ENCODE data around the gene MYO5B. TPM values are rescaled to one million over a fixed set of nuclear protein-coding genes. Genes with fewer than 3 reads are reported as not detected.
"Not testable (repeated sequence)": the region's sequence is repeated elsewhere in the genome, so short reads cannot be mapped to it uniquely, and the experiment has no call there.

MYO5B gene
- total RNA-seq, 4 donors from 2014 or later: 0.29 to 14.7 (median 1.2) TPM

DNA sequence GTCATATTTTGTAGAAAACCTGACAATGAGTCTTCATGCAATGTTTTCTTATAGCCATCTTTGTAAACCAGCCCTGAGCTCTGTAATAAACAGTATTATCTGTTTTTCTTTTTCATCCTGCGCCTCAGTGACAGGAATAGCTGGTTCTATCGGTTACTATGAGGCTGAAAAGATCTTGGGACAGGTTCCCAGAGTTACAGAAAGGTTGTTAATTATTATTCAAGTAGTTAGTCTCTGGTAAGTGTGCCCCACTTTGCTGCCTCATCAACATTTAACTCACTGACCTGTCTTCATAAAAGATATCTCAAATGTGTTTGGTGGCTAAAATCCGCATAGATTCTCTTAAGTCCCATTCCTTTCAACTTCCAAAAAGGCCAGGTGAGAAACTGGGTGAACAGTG is 400.2 kb downstream of the MYO5B start:
- H3K27ac ChIP-seq: no peak overlapping the region
- no peaks in the 10 kb centered on the region for H3K27me3 ChIP-seq
- no peaks in the 10 kb centered on the region for H3K4me1 ChIP-seq
- no peaks in the 10 kb centered on the region for H3K36me3 ChIP-seq
- TF ChIP-seq POLR2A (IDR thresholded peaks at IDR 0.05): no peak
- TF ChIP-seq, protein P1, sequence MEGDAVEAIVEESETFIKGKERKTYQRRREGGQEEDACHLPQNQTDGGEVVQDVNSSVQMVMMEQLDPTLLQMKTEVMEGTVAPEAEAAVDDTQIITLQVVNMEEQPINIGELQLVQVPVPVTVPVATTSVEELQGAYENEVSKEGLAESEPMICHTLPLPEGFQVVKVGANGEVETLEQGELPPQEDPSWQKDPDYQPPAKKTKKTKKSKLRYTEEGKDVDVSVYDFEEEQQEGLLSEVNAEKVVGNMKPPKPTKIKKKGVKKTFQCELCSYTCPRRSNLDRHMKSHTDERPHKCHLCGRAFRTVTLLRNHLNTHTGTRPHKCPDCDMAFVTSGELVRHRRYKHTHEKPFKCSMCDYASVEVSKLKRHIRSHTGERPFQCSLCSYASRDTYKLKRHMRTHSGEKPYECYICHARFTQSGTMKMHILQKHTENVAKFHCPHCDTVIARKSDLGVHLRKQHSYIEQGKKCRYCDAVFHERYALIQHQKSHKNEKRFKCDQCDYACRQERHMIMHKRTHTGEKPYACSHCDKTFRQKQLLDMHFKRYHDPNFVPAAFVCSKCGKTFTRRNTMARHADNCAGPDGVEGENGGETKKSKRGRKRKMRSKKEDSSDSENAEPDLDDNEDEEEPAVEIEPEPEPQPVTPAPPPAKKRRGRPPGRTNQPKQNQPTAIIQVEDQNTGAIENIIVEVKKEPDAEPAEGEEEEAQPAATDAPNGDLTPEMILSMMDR (IDR thresholded peaks at IDR 0.05): no peak
- H3K4me3 ChIP-seq: no peak overlapping the region
- intact Hi-C loops (cut with DNase I; ENCODE audit: low total_unique reads): no loop called here
- no peak for DNase-seq
- no peaks in the 10 kb centered on the region for H3K9me3 ChIP-seq

DNA sequence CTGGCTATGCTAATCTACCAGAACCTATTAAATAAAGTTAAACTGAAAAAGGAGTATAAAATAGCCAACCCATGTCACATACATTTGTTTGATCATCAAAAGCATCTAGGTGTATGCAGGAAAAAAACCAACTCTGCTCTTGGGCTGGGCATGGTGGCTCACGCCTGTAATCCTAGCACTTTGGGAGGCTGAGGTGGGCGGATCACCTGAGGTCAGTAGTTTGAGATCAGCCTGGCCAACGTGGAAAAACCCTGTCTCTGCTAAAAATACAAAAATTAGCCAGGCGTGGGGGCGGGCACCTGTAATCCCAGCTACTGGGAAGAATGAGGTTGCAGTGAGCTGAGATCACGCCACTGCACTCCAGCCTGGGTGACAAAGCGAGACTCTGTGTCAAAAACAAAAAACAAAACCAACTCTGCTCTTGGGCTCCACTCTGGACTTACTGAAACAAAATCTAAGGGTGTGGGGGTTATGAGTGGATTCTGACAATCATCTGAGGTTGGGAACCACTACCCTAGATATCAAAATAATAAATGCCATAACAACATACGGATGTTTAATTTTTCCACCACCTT is 405.3 kb downstream of the MYO5B start:
- intact Hi-C loops (cut with DNase I; ENCODE audit: low total_unique reads); H3K36me3 ChIP-seq: not testable (repeated sequence)

DNA sequence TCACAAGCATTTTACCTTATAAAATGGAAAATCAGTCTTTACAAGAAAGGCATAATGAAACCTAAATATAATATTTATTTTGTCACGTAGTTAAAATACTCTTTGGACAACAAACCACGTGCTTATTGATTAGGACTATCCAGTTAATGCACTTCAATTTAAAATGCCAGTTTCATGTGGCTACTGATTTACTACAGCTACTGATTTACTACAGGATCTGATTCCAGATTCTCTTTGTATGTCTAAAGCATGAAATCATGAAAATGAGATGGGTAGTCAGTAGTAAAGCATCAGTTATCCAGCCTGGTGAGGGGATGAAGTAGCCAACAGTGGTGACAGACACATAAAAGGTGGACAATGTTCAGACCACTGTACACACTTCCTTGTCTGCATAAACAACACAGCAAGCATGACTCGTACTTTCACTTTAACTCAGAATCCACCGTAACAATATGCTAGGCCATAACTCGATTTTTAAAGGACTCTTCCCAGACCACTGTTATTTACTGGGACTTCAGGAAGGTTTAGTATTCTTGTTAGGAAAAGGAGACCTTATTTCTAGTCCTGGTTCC is 406.5 kb downstream of the MYO5B start:
- DNase-seq: no peak
- Histone ChIP-seq H3K27ac (no peak overlapping the region), H3K27me3 (no peaks in the 10 kb centered on the region), H3K4me3 (no peak overlapping the region), H3K36me3 (no peaks in the 10 kb centered on the region), H3K4me1 (no peaks in the 10 kb centered on the region), H3K9me3 (no peaks in the 10 kb centered on the region)
- intact Hi-C loops (cut with DNase I; ENCODE audit: low total_unique reads): no loop called here
- TF ChIP-seq, protein P1 (IDR thresholded peaks at IDR 0.05): no peak
- no peak for TF ChIP-seq POLR2A (IDR thresholded peaks at IDR 0.05)

More for the DNA sequence above, 405.3 kb downstream of the MYO5B start:
- H3K9me3 ChIP-seq, H3K27ac ChIP-seq, H3K4me3 ChIP-seq, H3K4me1 ChIP-seq, DNase-seq, H3K27me3 ChIP-seq: not testable (repeated sequence)

- TF ChIP-seq, protein P1 (IDR thresholded peaks at IDR 0.05): no peak
- no peak for TF ChIP-seq POLR2A (IDR thresholded peaks at IDR 0.05)
- DNase-seq: no peak
- Histone ChIP-seq H3K27ac (no peak overlapping the region), H3K9me3 (no peaks in the 10 kb centered on the region), H3K36me3 (no peaks in the 10 kb centered on the region), H3K4me3 (no peak overlapping the region), H3K27me3 (no peaks in the 10 kb centered on the region), H3K4me1 (no peaks in the 10 kb centered on the region)
- intact Hi-C loops (cut with DNase I; ENCODE audit: low total_unique reads): no loop called here
These were observed 408.8 kb downstream of the MYO5B start for GRCh38 chr18:49786019-49786720.

DNA sequence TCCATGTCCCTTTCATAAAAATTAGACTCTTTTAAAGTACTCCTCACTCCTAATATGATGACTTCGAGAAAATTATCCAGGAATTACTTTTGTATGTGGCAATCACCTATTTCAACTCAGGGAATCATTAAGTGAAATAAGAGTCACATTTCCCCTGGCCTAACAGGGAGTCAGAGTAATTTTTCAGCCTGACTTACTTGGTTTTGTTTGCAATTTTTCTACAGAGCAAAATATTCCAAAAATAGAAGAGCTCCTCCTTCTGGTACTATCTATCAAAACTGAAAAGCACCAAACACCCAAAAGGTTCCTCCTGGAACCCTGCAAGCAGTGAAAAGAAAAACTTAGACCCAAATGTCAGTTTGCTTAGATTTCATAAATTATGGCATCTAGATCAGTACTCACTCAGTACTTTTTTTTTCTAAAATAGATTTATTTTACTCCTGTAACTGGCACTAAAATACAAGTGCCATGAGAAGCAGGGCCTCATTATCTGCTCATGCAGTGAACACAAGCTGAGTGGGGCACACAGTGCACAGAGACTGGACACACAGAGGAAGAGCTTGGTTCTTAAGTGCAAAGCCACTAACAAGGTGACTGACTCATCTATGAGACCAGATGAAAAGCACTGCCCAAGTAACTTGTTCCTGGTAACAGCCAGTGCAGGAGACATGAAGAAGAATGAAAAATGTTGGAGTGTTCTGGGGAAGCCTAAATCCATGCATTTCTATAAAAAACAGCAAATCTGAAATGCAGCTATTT is 410.3 kb downstream of the MYO5B start:
- no peak for TF ChIP-seq POLR2A (IDR thresholded peaks at IDR 0.05)
- TF ChIP-seq, protein P1 (IDR thresholded peaks at IDR 0.05): no peak
- Histone ChIP-seq H3K9me3 (no peaks in the 10 kb centered on the region), H3K36me3 (no peaks in the 10 kb centered on the region), H3K27ac (no peak overlapping the region), H3K4me1 (no peaks in the 10 kb centered on the region), H3K27me3 (no peaks in the 10 kb centered on the region), H3K4me3 (no peak overlapping the region)
- no peak for DNase-seq
- intact Hi-C loops (cut with DNase I; ENCODE audit: low total_unique reads): no loop called here

GRCh38 chr18:49783631-49784030 is 411.3 kb downstream of the MYO5B start:
- H3K27ac ChIP-seq; H3K27me3 ChIP-seq; H3K9me3 ChIP-seq; intact Hi-C loops (cut with DNase I; ENCODE audit: low total_unique reads); DNase-seq; H3K36me3 ChIP-seq; H3K4me1 ChIP-seq; H3K4me3 ChIP-seq: not testable (repeated sequence)
